Measurements from ENCODE around the gene PTPRD.

DNA sequence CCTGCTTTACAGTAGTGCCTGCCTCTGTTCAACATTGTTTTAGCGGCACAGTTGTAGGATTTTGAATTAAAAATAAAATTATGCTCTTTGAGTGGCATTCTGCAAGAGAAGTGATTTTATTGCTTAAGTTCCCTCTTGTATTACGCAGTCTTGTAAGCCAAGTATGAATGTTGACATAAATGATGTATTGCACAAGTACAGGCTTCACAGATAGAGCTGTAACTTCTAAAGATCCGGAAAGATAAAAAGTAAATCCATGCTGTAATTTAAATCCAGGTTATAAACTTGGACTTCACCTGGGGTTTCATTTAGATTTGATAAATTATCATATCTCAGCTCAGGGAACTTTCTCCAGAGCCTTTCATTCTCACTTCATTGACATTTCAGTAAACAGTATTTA is 1114.7 kb downstream of the PTPRD start:
- no peak for TF ChIP-seq POLR2A (IDR thresholded peaks at IDR 0.05)
- TF ChIP-seq, protein P1, sequence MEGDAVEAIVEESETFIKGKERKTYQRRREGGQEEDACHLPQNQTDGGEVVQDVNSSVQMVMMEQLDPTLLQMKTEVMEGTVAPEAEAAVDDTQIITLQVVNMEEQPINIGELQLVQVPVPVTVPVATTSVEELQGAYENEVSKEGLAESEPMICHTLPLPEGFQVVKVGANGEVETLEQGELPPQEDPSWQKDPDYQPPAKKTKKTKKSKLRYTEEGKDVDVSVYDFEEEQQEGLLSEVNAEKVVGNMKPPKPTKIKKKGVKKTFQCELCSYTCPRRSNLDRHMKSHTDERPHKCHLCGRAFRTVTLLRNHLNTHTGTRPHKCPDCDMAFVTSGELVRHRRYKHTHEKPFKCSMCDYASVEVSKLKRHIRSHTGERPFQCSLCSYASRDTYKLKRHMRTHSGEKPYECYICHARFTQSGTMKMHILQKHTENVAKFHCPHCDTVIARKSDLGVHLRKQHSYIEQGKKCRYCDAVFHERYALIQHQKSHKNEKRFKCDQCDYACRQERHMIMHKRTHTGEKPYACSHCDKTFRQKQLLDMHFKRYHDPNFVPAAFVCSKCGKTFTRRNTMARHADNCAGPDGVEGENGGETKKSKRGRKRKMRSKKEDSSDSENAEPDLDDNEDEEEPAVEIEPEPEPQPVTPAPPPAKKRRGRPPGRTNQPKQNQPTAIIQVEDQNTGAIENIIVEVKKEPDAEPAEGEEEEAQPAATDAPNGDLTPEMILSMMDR (IDR thresholded peaks at IDR 0.05 in 4 of 5, conservative IDR thresholded peaks at IDR 0.05 in 1 of 5) = no peak
